Panc1 (cell line): ENCODE results near the gene SLPI.

Source experiments
- TF ChIP-seq, protein P1 (sequence below), 2 experiments: IDR thresholded peaks; 2 replicates each; pipeline ENCODE4 v1.6.1; 2011 to 2012; ENCODE audit warnings: low read depth in 2 of 2, control low read depth in 1 of 2, low read length in 1 of 2, mild to moderate bottlenecking in 1 of 2, moderate library complexity in 1 of 2; ENCODE audit not compliant: insufficient read depth in 1 of 2
- TF ChIP-seq, protein P2 (sequence below): fragments of 450-650 bp; IDR thresholded peaks from 2 replicates; pipeline ENCODE4 v1.5.1; 2017; ENCODE audit warnings: mild to moderate bottlenecking

DNA sequence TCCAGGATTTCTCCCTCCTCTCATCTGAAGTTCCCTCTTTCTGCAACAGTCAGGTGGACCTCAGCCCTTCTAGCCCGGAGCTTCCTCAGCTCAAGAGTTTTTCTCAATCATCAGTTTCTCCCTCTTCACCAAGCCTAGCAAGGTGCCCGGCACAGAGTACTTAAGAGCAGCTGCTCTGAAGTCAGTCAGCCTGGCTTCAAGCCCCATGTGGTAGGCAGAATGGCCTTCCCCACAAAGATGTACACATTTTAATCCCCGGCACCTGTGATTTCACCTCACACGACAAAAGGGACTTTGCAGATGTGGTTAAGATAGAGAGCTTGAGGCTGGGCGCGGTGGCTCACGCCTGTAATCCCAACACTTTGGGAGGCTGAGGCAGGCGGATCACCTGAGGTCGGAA, 37.2 kb upstream of the SLPI start:
- TF ChIP-seq, protein P1, sequence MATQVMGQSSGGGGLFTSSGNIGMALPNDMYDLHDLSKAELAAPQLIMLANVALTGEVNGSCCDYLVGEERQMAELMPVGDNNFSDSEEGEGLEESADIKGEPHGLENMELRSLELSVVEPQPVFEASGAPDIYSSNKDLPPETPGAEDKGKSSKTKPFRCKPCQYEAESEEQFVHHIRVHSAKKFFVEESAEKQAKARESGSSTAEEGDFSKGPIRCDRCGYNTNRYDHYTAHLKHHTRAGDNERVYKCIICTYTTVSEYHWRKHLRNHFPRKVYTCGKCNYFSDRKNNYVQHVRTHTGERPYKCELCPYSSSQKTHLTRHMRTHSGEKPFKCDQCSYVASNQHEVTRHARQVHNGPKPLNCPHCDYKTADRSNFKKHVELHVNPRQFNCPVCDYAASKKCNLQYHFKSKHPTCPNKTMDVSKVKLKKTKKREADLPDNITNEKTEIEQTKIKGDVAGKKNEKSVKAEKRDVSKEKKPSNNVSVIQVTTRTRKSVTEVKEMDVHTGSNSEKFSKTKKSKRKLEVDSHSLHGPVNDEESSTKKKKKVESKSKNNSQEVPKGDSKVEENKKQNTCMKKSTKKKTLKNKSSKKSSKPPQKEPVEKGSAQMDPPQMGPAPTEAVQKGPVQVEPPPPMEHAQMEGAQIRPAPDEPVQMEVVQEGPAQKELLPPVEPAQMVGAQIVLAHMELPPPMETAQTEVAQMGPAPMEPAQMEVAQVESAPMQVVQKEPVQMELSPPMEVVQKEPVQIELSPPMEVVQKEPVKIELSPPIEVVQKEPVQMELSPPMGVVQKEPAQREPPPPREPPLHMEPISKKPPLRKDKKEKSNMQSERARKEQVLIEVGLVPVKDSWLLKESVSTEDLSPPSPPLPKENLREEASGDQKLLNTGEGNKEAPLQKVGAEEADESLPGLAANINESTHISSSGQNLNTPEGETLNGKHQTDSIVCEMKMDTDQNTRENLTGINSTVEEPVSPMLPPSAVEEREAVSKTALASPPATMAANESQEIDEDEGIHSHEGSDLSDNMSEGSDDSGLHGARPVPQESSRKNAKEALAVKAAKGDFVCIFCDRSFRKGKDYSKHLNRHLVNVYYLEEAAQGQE (IDR thresholded peaks at IDR 0.05; ENCODE audit: insufficient read depth in 1 of 2, low read depth in 2 of 2, low read length in 1 of 2): no peak
- TF ChIP-seq, protein P2, sequence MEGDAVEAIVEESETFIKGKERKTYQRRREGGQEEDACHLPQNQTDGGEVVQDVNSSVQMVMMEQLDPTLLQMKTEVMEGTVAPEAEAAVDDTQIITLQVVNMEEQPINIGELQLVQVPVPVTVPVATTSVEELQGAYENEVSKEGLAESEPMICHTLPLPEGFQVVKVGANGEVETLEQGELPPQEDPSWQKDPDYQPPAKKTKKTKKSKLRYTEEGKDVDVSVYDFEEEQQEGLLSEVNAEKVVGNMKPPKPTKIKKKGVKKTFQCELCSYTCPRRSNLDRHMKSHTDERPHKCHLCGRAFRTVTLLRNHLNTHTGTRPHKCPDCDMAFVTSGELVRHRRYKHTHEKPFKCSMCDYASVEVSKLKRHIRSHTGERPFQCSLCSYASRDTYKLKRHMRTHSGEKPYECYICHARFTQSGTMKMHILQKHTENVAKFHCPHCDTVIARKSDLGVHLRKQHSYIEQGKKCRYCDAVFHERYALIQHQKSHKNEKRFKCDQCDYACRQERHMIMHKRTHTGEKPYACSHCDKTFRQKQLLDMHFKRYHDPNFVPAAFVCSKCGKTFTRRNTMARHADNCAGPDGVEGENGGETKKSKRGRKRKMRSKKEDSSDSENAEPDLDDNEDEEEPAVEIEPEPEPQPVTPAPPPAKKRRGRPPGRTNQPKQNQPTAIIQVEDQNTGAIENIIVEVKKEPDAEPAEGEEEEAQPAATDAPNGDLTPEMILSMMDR: no peak
